Activated naive CD8-positive, alpha-beta T cell treated with anti-CD3 and anti-CD28 coated beads, Interleukin-2, amount 50 U/mL, for 24 hours (primary cell): ENCODE measurements around the gene TMTC2.

Experiments used
- ATAC-seq: fragments of 150-1000 bp; cut with Tn5 transposase; one replicate; pipeline ENCODE4 v1.10.0; 2021
- DNase-seq: peaks from one replicate; pipeline ENCODE4 v3.0.0; 2021
- H3K27ac Mint-ChIP-seq: one replicate; pipeline ENCODE4 v1.8.0; 2021; ENCODE audit warnings: mild to moderate bottlenecking, mixed read lengths
- H3K27me3 Mint-ChIP-seq: one replicate; pipeline ENCODE4 v1.8.0; 2021; ENCODE audit warnings: mixed read lengths
- H3K36me3 Mint-ChIP-seq: one replicate; pipeline ENCODE4 v1.8.0; 2021; ENCODE audit warnings: low read depth, mixed read lengths
- H3K4me1 Mint-ChIP-seq: one replicate; pipeline ENCODE4 v1.8.0; 2021; ENCODE audit warnings: mixed read lengths
- H3K4me3 Mint-ChIP-seq: one replicate; pipeline ENCODE4 v1.8.0; 2021; ENCODE audit warnings: mild to moderate bottlenecking, moderate library complexity, mixed read lengths
- H3K9me3 Mint-ChIP-seq: one replicate; pipeline ENCODE4 v1.8.0; 2021; ENCODE audit warnings: mixed read lengths

The TMTC2 gene

DNA sequence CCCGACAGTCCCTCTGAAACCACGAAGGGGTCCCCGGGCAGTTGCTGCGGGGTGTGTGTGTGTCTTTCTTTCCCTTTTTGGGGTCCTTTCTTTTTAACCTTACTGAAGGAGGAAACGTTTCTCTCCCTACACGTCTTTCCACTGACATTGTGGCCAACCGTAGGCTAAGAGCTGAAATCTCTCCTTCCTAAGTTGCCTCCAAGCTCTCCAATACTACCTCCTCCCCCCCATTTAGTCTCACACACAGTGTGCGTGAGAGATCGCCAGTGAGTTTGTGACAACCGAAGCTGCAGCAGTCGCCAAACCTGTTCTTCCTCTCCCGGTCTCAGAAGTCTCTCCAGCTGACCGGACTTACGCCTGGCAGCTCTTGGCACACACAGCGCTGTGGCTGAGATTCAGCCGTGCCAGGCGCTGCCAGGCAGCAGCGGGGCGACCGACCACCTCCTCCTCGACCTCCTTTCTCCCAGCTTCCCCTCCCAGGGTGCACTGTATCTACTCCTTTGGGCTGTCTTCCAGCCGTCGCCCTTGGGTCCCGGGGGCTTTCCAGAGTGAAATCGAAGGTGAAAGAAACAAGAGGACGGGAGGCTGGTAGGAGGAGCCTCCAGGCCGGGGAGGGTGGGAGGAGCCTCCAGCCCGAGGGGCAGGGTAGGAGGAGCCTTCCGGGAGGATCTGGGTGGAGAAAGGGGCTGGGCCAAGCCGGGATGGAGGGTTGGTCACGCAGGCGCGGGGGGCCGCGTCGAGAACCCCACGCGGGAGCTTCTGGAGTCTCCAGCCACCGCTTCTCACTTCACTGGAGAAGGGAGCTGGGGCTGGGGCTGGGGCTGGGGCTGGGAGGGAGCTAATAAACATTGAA, at the start of gene TMTC2:
Gene TMTC2 (plus strand): TSS at position 739 of the 853 bp plus-strand sequence.
- peaks cover 14% of the 10 kb centered on the region for H3K4me1 Mint-ChIP-seq
- H3K9me3 Mint-ChIP-seq: no peaks in the 10 kb centered on the region
- peak within 1 kb of the TSS; percentile 49 for H3K27ac Mint-ChIP-seq
- peaks cover 4% of the 10 kb centered on the region for H3K27me3 Mint-ChIP-seq
- no peaks in the 10 kb centered on the region for H3K36me3 Mint-ChIP-seq
- DNase-seq (peak; percentile 92), ATAC-seq (peak; percentile 94)
- peak within 1 kb of the TSS; percentile 90 for H3K4me3 Mint-ChIP-seq

DNA sequence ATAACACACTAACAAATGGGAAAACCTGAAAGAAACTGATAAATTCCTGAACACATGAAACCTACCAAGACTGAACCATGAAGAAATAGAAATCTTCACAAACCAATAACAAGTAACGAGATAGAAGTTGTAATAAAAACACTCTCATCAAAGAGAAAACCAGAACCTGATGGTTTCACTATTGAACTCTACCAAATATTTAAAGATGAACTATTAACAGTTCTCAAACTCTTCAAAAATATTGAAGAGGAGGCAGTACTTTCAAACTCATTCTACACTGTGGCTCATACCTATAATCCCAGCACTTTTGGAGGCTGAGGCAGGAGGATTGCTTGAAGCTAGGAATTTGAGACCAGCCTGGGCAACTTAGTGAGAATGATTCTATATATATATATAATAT, 48.4 kb upstream of the TMTC2 start:
- no peak for ATAC-seq
- no peak for DNase-seq
- no peaks in the 10 kb centered on the region for H3K4me1 Mint-ChIP-seq
- H3K4me3 Mint-ChIP-seq: no peak overlapping the region
- no peaks in the 10 kb centered on the region for H3K27me3 Mint-ChIP-seq
- no peaks in the 10 kb centered on the region for H3K36me3 Mint-ChIP-seq
- peaks cover 9% of the 10 kb centered on the region for H3K9me3 Mint-ChIP-seq
- no peak overlapping the region for H3K27ac Mint-ChIP-seq

DNA sequence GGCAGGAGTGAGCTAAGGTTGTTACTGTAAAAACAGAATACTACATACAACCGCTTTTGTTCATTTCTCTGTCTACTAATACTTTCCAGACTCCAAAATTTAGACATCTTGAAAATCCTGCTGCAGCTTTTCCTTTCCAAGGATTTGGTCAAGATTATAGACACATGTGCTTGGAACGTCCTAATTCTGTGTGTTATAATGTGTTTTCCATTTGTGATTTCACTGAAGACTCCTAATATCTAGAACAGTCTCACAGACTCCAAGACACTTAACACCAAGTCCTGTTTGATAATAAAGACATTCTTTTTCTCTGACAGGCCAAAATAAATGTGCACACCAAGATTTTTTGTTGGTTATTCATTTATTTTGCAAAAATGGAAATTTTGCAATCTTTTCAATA, 41.8 kb upstream of the TMTC2 start:
- H3K4me3 Mint-ChIP-seq: no peak overlapping the region
- no peaks in the 10 kb centered on the region for H3K9me3 Mint-ChIP-seq

DNA sequence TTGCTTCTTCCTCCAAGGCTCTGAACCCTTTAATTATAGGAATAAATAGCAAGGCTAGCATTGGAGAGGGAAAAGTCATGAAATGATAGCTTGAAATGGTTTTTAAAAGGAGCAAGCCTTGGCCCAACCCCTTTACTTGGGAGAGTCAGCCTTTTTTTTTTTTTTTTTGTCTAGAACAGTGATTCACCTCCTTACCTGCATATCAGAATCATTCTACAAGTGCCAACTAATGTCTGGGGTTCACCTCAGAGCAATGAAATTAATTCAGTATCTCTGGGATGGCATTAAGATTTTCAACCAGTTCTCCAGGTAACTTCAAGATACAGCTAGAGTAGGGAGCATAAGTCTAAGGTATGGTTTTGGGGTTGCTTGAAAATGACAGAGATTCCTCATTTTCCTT, 41.3 kb upstream of the TMTC2 start:
- Mint-ChIP-seq H3K36me3 (no peaks in the 10 kb centered on the region), H3K27me3 (no peaks in the 10 kb centered on the region), H3K4me3 (no peak overlapping the region), H3K4me1 (peaks cover 2% of the 10 kb centered on the region), H3K9me3 (no peaks in the 10 kb centered on the region), H3K27ac (no peak overlapping the region)
- ATAC-seq (no peak), DNase-seq (no peak)

More for the DNA sequence above, 41.8 kb upstream of the TMTC2 start:
- no peaks in the 10 kb centered on the region for H3K36me3 Mint-ChIP-seq
- no peak for ATAC-seq
- no peaks in the 10 kb centered on the region for H3K4me1 Mint-ChIP-seq
- DNase-seq: no peak
- no peaks in the 10 kb centered on the region for H3K27me3 Mint-ChIP-seq
- no peak overlapping the region for H3K27ac Mint-ChIP-seq

DNA sequence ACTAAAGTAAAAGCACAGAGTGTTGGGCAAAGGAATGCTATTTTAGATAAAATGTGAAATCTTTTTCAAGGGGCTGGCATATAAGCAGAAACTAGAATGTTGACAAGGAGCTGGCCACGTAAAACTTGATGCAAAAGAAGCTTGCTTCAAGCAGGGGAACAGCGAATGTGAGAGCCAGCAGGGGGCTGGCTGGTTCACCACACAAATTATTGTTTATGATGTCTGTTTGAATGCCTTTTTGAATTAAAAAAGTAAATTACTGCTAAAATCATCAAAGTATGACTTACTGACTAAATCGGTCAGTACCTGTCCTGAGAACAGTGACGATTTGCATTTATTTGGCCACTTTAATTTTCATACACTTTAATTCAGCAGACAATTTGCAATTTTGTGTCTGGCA, 38.9 kb upstream of the TMTC2 start:
- peaks cover 5% of the 10 kb centered on the region for H3K4me1 Mint-ChIP-seq
- H3K36me3 Mint-ChIP-seq: no peaks in the 10 kb centered on the region
- no peak for DNase-seq
- H3K27me3 Mint-ChIP-seq: no peaks in the 10 kb centered on the region
- no peak overlapping the region for H3K4me3 Mint-ChIP-seq
- no peaks in the 10 kb centered on the region for H3K9me3 Mint-ChIP-seq
- H3K27ac Mint-ChIP-seq: no peak overlapping the region
- no peak for ATAC-seq

DNA sequence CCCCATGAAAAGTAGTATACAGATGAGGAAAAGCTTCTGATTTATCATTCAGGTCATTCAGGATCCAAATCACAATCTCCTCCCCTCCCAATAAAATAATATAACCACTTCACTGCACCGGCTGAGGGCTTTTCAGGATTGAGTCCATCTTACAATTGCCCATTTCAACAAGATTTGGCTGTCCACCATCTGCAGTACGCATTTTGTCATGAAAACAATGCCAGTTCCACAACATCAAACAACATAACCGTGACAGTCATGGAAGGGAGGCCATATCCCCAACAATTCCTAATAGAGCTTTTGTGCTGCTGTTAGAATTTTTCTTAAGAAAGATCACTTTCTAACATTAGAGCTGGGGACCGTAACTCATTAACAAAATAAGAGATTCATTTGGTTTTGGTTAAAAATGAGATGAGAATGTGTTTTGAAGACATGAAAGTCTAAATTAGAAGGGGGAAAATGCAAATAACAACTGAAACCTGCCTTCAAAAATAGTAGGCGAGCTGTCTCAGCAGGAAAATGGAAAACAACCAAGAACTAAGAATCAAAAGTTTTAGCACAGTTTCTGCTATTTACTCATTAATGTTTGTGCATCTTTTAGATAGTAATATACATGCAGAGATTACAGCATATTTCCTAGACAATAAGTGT, 38.3 kb upstream of the TMTC2 start:
- H3K27ac Mint-ChIP-seq: no peak overlapping the region
- no peak for ATAC-seq
- H3K9me3 Mint-ChIP-seq: no peaks in the 10 kb centered on the region
- H3K4me1 Mint-ChIP-seq: peaks cover 5% of the 10 kb centered on the region
- H3K4me3 Mint-ChIP-seq: no peak overlapping the region
- no peaks in the 10 kb centered on the region for H3K27me3 Mint-ChIP-seq
- no peak for DNase-seq
- H3K36me3 Mint-ChIP-seq: no peaks in the 10 kb centered on the region

DNA sequence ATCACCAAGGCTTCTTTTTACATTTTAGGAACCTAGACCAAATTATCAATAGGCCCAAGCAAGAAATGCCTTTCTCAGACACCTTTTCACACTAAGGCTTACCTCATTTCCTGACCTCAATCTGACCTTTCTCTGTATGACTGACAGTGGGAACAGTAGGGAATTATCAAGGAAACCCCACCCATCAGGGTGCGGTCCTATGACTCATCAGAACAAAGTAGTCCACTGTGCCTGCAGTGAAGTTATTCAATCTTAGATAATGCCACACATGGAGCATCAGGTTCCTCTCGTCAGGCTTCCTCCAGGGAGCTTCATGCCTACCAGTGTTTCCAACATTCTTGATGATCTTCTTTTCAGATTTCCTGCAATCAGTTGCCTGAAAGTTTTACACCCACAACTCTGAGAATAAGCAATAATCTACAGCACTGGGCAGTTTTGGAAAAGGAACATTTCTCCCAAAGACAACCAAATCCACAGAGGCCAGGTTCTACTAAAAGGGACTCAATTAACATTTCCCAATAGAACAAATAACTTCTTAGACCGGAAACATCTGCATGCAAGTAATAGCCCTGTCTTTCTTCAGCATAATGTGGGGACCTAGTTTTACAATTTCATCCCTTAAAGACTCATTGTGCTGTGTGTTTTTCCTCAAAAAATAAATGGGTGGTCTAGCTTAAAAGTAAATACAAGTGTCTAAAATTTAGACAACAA, 35.9 kb upstream of the TMTC2 start:
- DNase-seq (no peak), ATAC-seq (peak; percentile 28)
- Mint-ChIP-seq H3K9me3 (no peaks in the 10 kb centered on the region), H3K4me1 (peaks cover 5% of the 10 kb centered on the region), H3K4me3 (no peak overlapping the region), H3K27me3 (peaks cover 1% of the 10 kb centered on the region), H3K36me3 (no peaks in the 10 kb centered on the region), H3K27ac (no peak overlapping the region)

DNA sequence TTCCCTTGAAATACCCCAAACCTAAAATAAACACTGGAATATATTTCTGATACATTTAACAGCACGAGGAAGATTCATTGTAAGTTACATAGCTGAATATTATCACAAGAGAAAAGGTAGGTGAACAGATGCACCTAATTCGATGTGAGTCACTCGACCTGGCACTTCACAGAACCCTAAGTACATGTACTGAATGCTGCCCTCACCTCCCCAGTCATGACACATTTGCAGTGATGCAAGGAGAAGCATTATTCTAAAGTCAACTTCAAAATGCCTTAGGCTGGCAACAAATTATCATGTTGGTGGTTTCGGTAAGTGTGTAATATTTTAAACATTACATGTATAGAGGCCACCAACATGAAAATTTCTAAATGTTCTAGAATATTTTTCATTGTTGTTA, 35.2 kb upstream of the TMTC2 start:
- no peaks in the 10 kb centered on the region for H3K36me3 Mint-ChIP-seq
- DNase-seq: no peak
- H3K4me1 Mint-ChIP-seq: peaks cover 5% of the 10 kb centered on the region
- no peak overlapping the region for H3K4me3 Mint-ChIP-seq
- H3K27me3 Mint-ChIP-seq: peaks cover 1% of the 10 kb centered on the region
- no peak overlapping the region for H3K27ac Mint-ChIP-seq
- H3K9me3 Mint-ChIP-seq: no peaks in the 10 kb centered on the region
- ATAC-seq: no peak

DNA sequence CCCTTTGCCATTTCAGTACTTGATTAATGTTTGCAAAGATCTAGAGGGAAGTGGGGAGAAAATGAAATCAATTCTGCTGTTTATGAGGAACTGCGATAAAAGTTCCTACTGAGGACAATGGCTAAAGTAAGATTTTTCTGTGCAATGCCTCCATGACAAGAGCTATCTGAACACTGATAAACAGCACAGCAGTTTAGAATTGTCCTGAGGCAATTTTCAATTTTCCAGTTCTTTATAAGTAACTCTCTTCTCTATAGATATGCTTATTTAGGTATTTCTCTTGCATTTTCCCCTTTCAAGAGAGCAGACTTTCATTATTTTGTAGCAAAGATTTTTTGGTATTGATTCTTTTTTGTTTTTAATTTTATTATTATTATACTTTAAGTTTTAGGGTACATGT, 34.6 kb upstream of the TMTC2 start:
- Mint-ChIP-seq H3K9me3 (no peaks in the 10 kb centered on the region), H3K36me3 (no peaks in the 10 kb centered on the region), H3K27ac (no peak overlapping the region), H3K4me1 (peaks cover 5% of the 10 kb centered on the region), H3K4me3 (no peak overlapping the region), H3K27me3 (peaks cover 1% of the 10 kb centered on the region)
- DNase-seq (no peak), ATAC-seq (no peak)

DNA sequence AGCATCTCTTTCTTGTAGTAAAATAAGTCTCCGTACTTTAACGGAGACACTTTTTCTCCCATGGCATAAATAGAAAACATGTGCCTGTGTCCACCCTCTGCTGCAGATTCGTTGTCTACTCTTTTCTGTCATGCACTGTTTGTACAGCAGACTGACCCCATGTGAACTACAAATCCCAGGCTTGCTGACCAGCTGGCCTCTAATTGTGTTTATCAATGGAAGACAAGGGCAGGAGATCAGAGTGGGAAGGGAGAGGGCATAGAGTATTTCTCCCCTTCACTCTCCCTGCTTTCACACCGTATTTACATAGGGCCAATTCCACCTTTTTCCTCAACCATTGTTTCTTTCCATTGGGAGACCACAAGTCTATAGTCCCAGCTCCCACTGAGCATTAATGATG, 31.0 kb upstream of the TMTC2 start:
- DNase-seq: no peak
- no peak overlapping the region for H3K27ac Mint-ChIP-seq
- no peak for ATAC-seq
- H3K36me3 Mint-ChIP-seq: no peaks in the 10 kb centered on the region
- H3K27me3 Mint-ChIP-seq: peaks cover 1% of the 10 kb centered on the region
- peaks cover under 1% of the 10 kb centered on the region for H3K4me1 Mint-ChIP-seq
- no peak overlapping the region for H3K4me3 Mint-ChIP-seq
- no peaks in the 10 kb centered on the region for H3K9me3 Mint-ChIP-seq

DNA sequence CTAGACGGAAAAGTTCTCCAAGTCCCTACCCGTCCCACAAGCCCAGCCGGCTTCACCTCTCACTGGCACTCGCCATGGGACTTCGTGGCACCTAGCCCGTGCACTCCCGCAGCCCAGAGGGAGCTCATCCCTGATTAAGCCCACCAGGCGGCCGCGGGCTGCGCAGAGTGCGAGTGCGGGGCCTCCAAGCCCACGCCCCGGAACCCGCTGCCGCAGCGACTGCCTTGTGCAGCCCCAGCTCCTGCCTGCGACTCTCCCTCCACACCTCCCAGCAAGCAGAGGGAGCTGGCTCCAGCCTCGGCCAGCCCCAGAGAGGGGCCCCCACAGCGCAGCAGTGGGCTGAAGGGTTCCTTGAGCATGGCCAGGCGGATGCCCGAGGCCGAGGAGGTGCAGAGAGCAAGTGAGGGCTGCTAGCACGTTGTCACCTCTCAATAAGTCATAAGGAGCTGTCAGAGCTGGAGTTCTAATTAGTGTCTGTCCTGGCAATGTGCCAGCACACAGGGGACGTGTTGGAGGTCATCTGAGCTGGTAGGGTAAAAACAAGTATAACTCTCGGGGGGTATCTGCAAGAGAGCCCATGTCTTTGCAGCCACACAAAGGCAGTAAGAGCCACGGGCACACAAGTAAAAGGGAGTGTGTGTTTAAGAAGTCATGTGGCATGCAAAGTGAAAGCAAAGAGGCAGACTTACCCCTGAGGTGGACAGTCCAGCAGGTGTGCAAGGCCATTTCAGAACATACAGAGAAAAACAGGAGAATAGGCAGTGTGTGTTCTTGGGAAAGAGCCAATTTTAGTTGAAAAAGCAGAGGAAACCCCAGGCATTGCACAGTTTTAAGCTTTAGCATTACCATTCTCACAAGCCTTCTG, 27.1 kb upstream of the TMTC2 start:
- DNase-seq: no peak
- Mint-ChIP-seq H3K27me3 (peaks cover 3% of the 10 kb centered on the region), H3K4me3 (no peak overlapping the region), H3K9me3 (no peaks in the 10 kb centered on the region), H3K4me1 (no peaks in the 10 kb centered on the region), H3K36me3 (no peaks in the 10 kb centered on the region), H3K27ac (no peak overlapping the region)
- ATAC-seq: no peak

DNA sequence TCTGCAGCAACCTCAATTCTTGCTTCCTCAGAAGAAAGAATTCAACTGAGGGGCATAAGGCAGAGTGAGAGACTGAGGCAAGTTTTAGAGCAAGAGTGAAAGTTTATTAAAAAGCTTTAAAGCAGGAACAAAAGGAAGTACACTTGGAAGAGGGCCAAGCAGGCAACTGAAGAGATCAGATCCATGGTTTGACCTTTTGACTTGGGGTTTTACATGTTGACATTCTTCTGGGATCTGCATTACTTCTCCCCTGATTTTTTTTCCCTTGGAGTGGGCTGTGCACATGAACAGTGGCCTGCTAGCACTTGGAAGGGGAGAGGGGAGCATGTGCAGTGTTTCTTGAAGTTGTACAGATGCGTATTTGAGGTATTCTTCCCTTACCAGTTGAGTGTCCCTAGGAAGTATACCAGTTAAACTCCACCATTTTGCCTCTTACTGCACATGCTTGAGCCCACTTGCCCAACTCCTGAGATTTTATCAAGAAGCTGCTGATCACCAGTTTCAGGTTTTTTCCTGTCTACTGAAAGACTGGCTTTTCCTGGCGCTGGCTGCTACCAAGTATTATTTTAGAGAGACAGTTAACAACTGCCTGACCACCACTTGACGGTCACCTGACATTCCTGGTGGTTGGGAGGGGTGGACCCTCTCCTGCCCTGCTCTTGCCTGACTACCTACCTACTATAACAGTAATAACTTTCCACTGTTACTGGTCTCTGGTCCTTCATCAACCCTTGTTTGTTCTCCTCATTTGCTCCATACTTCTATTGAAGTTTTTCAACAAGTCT, 26.0 kb upstream of the TMTC2 start:
- Mint-ChIP-seq H3K4me3 (no peak overlapping the region), H3K27ac (no peak overlapping the region), H3K9me3 (no peaks in the 10 kb centered on the region), H3K27me3 (peaks cover 4% of the 10 kb centered on the region), H3K4me1 (no peaks in the 10 kb centered on the region), H3K36me3 (no peaks in the 10 kb centered on the region)
- no peak for ATAC-seq
- DNase-seq: no peak

DNA sequence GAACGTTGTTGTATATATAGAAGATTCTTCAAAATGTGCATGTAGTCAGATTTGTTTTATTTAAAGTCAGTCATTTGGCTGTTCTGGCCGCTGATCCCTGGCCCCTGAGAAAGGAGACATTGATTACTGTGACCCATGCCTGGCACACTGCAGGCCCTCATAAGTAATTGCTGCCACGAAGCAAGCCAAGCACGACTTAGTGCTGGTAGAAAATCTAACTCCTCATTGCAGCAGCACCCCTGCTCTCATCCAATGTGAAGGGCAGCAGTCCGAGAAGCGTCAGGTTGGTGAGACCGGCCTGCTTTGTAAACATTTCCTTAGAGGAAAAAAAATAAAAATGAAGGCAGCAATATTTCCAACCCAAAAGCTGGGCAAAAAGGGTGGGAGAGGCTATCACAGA, 22.8 kb upstream of the TMTC2 start:
- Mint-ChIP-seq H3K4me1 (no peaks in the 10 kb centered on the region), H3K4me3 (no peak overlapping the region), H3K27me3 (peaks cover 15% of the 10 kb centered on the region), H3K9me3 (no peaks in the 10 kb centered on the region), H3K36me3 (no peaks in the 10 kb centered on the region), H3K27ac (no peak overlapping the region)
- ATAC-seq (no peak), DNase-seq (no peak)
